T-helper 2 cell (primary cell): Measurements from ENCODE around the gene HOXC6.

Experiments used
- DNase-seq, 5 experiments: peaks; one replicate each; pipeline versions ENCODE4 v3.0.0 to v3.0.0-alpha.2; 2012 to 2022

The HOXC6 gene

DNA sequence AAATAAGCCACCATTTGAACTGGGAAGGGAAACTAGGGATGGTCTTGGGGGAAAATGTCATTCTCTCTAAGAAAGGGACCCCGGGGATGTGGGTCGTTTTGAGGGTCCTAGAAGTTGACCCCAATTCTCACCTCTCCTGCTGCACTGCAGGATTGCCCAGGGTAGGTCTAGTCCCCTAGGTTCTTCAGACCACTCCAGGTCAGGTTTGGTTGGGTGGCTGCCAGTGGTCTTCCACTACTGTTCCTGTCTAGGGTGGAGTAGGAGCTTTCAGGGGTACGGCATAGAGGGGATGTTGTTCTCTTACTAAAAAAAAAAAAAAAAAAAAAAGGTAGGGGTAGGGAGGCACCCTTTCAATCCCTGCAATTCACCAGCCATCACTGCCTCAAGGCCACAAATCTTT is 12.2 kb upstream of the HOXC6 start:
- no peak for DNase-seq

DNA sequence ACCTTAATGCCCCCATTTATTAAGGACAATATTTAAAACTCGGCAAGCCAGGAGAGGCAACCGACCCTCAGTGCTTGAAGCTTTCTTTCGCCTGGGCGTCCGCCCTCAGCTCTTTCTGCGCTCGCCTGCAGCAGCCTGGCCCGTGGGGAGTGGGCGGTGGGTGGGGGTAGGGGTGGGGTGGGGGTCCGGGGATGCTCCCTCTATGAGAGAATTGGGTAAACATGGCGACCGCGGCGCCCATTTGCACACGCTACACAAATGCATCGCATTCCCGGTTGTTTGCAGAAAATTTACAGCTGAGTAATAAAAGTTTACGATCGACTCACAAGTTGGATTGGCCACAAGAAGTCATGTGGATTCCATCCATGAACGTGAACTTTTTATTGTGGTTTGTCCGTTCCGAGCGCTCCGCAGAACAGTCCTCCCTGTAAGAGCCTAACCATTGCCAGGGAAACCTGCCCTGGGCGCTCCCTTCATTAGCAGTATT is 11.7 kb upstream of the HOXC6 start:
- DNase-seq: no peak

DNA sequence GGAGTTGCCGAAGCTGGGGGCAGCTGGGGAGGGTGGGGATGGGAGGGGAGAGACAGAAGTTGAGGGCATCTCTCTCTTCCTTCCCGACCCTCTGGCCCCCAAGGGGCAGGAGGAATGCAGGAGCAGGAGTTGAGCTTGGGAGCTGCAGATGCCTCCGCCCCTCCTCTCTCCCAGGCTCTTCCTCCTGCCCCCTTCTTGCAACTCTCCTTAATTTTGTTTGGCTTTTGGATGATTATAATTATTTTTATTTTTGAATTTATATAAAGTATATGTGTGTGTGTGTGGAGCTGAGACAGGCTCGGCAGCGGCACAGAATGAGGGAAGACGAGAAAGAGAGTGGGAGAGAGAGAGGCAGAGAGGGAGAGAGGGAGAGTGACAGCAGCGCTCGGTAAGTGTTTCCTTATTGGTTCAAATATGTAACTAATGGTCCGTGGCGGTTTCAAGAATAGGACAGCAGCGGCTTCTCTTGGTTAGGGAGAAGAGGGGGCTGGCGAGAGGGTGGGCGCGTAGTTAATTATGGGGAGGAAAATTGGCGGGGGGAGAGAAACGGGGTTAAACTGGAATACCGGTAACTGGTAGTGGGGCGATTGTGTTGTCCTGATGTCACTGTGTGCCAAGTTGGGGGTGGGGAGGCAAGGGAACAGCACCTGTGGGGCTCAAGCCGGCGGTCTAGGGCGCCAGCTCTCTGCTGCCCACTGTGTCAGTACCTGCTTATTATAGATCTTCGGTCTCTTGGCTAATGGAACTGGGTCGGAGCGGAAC is 11.0 kb upstream of the HOXC6 start:
- no peak for DNase-seq

DNA sequence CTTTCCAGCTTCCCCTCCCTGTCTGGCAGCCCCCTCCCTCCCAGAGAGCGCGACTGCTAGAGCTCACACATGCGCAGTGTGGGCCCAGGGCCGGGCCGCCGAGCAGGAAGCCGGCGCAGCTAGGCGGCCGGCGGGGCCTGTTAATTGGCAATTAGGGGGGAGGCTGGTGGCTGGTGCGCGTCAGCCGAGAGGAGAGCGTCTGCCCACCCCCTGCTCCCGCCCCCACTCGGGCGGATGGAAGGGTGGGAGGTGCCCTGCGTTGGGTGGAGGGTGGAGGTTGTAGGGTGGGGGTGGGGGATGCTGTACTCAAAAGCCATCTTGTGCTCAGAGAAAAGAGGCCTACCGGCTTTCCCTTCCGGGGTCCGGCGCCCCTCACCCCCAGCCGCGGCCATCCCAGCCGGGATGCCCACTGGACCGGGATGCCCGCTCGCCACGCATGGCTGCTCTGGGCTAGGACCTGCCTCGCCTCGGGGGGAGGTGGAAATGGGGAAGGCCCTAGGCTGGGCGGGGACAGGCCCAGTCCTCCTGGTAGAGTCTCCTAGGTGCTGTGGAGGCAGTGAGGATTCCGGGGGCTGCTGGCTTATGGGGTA is 10.3 kb upstream of the HOXC6 start:
- DNase-seq: peak; percentile 40 to 79 (median 63)

DNA sequence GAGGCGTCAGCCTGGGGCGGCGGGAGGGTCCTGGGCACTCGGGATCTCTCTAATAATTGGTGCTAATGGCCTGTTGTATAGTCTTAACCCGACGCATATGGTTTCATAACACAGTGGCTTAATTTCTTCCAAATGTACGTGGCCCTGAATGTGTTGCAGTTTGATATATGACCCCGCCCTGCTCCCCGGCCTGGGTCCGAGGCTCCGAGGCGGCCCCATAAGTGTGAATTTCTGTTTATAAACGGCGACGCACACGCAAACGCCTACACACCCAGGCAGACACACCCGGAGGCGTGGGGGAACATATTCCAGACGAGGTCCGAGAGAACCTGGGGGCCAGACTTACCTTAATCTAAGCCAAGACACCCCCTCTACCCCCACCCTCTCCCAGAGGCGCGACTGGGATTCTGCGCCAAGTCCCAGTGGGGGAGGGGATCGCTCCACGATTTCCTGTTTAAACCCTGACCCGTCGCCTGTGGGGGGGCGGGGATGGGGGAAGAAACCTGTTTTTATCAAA is 9.7 kb upstream of the HOXC6 start:
- DNase-seq: no peak

DNA sequence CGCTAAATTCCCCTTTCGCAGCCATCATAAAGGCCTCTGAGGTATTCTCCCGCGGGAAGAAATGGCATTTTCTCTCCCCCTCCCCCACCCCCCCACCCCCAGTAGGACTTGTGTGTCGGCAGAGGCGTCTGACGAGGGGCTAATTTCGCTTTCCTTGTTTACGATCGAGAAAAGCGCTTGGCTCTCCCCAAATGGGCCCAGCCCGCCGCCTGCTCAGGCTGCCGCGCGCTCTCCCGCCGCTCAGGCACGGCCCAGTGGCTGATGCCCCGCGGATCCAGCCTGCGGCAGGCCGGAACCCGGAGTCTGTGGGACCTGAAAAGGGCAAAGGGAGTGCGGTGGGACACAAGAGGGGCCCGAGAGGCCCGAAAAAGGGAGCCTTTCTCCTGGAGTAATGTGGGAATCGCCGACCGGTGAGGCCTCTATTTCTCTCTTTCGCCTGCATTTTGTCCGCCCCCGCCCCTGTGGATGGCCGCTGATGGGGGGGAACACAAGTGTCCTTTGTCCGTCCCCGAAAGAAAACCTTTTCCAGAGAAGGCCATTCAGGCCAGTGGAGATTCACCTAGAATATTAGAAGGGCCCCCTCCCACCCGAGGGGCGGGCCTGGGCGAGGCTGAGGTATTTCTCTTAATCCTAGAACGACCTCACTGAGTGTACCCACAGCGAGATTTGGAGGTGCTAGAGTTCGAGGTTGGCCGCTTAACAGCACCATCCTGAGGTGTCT is 9.0 kb upstream of the HOXC6 start:
- DNase-seq: no peak

DNA sequence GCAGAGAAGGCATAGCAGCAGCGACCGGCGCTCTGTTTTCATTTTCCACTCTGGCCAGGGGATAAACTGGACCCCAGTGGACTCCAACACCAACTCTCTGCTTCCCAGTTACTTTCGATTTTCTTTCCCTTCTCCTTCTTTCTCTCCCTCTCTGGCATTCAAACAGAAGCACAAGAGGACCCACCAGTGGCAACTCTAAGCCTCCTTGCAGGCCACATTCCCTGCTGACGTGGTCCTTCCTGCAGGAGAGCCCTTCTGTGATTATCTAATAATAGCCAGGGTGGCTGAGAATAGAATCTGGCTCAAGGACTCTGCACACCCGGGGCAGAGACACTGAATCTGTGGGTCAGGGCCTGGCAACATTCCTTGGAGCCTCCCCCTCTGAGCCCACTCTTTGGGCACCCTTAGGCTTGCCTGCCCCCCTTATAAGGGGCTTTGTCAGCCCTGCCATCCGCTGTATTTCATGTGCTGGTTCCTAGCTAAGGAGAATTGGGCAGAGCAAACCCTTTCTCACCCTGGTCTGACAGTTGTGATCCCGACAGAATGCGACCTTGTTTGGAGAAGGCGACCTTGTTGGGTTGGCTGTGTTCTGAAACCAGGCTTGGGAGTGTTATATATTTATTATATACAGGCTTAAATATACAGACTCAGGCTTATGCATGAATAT is 8.2 kb upstream of the HOXC6 start:
- no peak for DNase-seq

DNA sequence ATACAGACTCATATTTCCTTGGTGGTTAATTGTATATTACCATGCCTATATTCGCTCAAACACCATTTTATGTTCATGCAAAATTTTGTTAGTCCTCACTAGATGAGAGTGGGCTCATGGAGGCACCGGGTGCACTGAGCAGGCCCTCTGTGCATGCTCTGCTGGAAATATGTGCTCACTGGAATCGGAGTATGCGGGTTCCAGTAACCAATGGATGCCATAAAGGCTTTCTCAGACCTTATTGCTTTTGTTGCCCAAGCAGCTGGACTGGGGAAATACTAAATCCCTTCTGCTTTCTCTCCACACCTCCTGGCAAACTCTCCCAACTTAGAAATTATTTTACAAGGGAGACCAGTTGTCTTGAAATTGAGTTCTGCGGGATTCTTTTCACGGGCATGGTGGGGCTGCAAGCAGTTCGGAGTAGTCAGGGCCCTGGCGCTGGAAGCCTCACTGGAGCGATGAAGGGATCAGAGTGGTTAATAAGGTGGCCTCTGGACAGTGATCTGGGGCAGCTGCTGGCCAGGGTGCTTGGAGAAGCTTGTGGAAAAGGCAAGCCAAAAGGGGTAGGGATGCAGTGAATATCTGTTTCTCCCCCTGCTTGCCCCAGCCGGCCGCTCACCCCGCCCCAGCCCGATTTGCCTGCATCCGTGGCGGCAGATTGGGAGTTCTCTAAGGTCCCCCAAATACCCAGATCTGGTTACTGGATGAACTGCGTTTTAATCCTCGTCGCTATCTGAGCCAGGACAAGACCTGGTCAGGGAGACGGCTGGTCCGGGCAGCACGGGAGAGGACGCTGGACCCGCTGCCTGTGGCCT is 7.4 kb upstream of the HOXC6 start:
- DNase-seq: no peak

DNA sequence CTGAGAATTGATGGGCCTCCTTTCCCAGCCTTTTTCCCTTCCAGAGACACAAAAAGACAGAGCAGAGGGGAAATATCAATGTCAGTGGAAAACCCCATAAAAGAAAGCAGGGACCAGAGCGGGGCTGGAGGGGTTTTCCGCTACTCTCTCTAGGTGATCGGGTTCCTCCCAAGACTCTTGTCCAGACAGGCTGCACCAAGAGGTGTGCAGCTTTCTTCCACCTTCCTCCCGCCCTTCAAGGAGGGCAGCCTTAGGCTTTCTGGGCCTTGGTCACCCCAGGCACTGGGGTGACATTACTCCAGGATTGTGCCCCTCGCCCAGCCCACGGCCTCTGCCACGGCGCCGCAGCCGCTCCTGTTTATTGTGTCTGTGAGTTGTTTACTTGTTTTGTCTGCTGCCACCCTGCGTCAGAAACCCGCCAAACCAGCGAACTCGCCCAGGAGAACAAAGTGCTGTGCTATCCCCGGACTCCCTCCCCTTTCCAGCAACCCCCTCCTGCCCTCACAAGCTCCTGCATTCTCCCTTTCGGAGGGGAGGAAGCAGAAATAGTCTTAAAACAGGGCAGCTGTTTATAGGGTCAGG is 6.7 kb upstream of the HOXC6 start:
- DNase-seq: no peak

DNA sequence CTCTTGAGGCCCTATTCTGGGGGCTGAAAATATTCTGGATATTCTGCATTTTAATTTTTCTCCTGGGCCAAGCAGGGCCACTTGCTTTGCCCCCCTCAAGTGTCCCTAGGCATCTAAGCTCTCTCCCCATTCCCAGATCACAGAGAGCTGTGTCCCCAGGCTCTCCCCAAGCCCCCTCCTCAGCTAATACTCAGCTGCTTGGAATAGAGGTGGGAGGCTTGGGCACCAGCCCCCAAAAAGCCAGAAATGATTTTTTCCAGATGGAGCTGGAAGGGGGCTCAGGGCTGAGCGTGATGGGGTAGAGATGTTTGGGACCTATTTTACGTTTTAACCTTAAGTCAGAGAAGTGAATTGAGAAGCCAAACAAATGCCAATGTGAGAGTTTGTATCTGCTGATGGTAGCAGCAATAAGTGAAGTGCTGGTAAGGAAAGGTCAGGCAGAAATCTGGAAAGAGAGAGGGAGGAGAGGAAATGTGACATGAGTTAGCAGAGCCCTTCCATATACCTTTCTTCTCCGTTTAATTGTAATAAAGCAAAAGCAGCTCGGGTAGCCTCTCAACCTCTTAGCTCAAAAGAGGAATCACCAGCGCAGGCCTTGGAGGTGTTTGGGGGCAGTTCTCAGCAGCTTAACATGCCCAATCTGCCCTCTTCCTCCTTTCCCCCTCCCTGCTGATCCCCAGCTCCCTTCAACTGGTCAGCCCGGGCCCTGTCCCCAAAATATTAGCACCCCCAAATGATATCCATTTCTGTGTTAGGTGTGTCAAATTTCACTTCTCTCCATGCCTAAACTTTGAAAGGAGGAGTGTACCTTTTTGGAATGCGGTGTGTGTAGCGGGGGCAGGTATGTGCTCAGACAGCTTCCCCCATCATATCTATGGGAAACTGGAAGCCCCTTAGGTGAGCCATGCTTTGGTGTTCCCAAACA is 5.0 kb upstream of the HOXC6 start:
- DNase-seq: no peak

DNA sequence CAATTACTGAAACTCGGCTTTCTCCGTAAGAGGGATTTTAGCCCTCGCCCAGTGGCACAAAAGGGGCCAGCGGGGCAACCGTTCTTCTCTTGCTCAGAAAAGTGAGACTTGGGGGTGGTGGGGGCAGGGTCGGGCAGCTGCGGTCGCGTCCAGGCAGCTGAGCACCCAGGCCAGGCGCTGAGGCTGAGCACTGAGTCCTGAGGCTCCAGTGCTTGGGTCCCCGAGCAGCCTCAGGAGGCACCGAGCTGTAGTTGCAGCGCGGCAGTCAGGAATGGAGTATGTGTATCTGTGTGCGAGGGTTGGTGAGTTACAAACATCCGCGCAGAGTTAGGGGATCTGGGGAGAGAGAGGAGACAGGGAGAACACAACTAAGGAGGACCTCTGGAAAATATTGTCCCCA is 4.1 kb upstream of the HOXC6 start:
- DNase-seq: no peak

DNA sequence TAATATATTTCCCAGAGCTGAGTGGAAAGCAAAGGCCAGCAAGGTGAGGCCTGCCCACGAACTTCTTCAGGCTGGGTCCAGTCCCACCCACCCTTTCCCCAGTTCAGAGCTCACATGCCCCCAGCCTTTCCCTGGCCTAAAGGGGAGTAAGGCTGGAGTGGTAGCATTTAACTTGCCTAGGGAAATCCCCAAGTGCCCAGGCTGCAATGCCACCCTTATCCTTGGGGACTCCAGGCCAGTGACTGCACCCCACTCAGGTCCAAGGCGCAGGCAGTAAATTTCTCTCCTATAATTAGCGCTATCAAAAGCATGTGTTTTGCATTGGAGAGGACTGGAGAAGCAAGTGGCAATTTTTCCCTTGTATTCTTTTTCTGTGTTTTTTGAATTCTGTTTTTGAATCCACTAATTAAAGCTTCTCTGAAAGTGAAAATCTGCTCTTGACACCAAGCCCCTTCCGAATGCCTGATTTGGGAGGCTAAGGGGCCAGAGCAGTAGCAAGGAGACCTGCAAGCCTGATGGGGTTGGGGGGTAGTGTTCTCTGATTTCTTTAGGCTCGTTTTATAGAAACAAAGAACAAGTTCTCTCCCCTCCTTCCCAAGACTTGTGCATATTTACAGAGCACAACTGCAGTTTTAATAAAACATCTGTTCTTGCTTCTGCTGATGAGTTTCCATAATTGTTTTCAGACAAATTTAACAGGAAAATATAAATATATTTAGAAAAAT is 3.5 kb upstream of the HOXC6 start:
- DNase-seq: no peak

DNA sequence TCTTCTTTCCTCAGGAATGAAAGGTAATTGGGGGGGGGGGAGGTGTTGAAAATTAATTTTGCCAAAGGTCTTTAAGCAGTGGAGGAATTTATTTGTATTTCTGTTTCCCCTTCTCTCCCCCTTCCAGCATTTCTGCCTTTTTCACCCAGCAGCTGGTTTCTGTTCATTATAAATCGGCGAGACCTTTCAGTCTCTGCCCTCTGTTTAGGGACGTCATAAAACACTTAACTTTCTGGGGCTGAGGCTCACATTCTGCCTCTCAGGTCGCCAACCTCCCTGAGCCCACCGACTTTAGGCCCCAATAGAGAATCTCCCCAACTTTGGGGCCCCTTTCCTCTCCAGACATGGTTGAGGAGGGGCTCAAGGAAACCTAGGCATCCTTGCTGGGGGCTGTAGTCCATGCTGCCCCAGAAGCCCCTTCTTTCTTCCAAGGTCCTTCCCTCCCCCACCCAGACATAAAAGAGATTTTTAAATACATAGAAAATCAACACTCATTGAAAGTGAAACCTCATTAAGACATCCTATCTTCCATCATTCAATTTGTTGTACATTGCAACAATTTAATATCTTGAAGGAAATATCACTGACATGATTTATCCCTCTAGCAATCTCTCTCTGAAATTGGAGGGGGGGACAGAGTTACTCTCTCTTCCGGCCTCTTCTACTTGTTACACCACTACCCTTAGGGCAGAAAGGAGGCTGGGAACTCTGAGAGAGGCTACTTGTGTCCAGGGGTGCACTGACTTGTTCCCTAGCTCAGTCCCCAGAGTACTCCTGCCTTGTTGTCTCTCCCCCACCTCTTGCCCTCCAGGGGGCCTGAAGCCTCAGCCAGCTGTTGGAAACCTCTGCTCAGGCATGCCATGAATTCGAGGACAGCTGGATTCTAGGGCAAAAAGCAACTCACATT is 2.5 kb upstream of the HOXC6 start:
- no peak for DNase-seq

DNA sequence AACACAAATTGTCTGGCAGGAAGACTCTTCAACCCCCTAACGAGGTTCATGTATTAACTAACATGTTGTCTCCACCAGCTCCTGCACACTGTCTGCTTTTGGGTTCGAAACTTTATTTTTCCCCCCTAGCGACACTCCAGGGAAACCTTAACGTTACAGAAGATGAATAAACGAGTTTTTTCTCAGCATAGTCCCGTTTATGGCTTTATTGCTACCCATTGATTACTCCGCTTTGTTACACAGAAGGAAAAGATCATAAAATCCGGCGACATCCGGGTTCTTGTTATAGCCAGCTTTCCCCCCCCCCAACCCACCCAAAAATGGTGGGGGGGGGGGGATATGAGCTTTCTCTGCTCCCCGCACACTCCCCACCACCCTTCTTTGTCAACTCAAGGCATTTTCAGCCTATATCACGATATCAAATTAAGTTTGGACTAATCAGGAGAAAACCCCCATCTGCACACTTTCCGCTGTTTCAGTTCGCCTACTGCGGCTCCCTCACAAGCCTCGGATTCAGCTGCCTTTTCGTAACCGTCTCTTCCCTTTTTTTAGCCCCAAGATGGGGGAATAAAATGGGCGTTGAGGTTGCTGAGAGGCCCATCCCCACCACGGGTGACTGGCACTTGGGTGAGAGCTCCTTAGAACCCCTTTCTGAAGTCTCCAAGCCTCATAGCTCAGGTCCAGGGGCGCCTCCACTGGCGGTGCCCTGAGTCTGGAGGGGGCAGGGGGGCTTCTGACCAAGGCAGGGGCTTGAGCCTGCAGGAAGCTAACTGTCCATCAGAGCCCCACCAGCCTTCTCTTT is 1.4 kb upstream of the HOXC6 start:
- no peak for DNase-seq

DNA sequence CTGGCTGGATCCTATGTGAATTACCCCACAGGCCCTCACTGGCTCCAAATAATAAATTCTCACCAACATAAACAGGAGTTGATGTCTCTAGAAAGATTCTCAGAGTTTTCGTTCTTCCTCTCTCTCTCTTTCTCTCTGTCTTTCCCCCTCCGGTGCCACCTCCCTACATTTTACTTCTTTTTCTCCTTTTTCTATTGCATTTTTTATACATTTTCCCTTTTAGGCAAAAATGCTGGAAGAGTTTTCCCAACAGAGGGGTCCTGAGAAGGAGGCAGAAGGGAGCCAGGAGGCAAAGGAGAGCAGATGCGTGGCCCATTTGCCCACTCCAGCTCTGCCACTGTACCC is 826 bp upstream of the HOXC6 start:
- no peak for DNase-seq

DNA sequence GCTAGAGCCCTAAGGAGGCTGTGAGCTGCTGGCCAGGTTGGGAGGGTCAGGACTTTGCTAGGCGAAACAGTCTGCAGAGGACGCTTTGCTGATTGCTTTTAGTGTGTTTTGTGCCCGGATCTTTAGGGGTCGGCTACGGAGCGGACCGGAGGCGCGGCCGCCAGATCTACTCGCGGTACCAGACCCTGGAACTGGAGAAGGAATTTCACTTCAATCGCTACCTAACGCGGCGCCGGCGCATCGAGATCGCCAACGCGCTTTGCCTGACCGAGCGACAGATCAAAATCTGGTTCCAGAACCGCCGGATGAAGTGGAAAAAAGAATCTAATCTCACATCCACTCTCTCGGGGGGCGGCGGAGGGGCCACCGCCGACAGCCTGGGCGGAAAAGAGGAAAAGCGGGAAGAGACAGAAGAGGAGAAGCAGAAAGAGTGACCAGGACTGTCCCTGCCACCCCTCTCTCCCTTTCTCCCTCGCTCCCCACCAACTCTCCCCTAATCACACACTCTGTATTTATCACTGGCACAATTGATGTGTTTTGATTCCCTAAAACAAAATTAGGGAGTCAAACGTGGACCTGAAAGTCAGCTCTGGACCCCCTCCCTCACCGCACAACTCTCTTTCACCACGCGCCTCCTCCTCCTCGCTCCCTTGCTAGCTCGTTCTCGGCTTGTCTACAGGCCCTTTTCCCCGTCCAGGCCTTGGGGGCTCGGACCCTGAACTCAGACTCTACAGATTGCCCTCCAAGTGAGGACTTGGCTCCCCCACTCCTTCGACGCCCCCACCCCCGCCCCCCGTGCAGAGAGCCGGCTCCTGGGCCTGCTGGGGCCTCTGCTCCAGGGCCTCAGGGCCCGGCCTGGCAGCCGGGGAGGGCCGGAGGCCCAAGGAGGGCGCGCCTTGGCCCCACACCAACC is 1.5 kb downstream of the HOXC6 start:
- DNase-seq: no peak

DNA sequence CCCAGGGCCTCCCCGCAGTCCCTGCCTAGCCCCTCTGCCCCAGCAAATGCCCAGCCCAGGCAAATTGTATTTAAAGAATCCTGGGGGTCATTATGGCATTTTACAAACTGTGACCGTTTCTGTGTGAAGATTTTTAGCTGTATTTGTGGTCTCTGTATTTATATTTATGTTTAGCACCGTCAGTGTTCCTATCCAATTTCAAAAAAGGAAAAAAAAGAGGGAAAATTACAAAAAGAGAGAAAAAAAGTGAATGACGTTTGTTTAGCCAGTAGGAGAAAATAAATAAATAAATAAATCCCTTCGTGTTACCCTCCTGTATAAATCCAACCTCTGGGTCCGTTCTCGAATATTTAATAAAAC is 2.2 kb downstream of the HOXC6 start:
- no peak for DNase-seq
